ENCODE results near the gene SRSF7.
"Not testable (repeated sequence)": the region's sequence is repeated elsewhere in the genome, so short reads cannot be mapped to it uniquely, and the experiment has no call there.

Gene SRSF7

DNA sequence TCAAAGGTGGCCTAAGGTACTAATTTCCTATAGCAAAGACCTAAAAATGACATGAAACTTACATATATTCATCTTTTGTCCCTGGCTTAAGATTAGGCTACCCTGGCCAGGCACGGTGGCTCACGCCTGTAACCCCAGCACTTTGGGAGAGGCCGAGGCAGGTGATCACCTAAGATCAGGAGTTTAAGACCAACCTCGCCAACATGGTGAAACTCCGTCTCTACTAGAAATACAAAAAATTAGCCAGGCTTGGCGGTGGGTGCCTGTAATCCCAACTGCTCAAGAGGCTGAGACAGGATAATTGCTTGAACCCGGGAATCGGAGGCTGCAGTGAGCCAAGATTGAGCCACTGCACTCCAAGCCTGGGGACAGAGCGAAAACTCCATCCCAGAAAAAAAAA, 5.9 kb downstream of the SRSF7 start:
- Histone ChIP-seq H3K4me1 (ENCODE audit: control insufficient read depth, insufficient read depth, low read length) (0 out of 2 replicates have a peak, but pooled peaks cover 1% of the 10 kb centered on the region), H3K9me3 (ENCODE audit: control insufficient read depth, insufficient read depth, low read length) (no peaks in the 10 kb centered on the region), H3K36me3 (ENCODE audit: control insufficient read depth, insufficient read depth, low read length) (peaks cover 40% of the 10 kb centered on the region; the same call in 1 of the 2 replicates), H3K4me3 (ENCODE audit: low read length) (no peak overlapping the region), H3K27me3 (ENCODE audit: control insufficient read depth, insufficient read depth, low read length) (no peaks in the 10 kb centered on the region), H3K27ac (ENCODE audit: low read length) (no peak overlapping the region)
- WGBS (ENCODE audit: insufficient coverage, insufficient read length): no CpG with 5 or more reads among the region's 9 CpGs
- DNase-seq (ENCODE audit: low read depth, low spot score): no peak

GRCh38 chr2:38744399-38744780, 6.8 kb downstream of the SRSF7 start:
- WGBS (ENCODE audit: insufficient coverage, insufficient read length): no CpG with 5 or more reads among the region's 2 CpGs
- H3K36me3 ChIP-seq (ENCODE audit: control insufficient read depth, insufficient read depth, low read length): peaks cover 40% of the 10 kb centered on the region; the same call in 1 of the 2 replicates
- H3K9me3 ChIP-seq (ENCODE audit: control insufficient read depth, insufficient read depth, low read length): no peaks in the 10 kb centered on the region
- H3K27me3 ChIP-seq (ENCODE audit: control insufficient read depth, insufficient read depth, low read length): no peaks in the 10 kb centered on the region
- no peak overlapping the region for H3K4me3 ChIP-seq (ENCODE audit: low read length)
- H3K27ac ChIP-seq (ENCODE audit: low read length): no peak overlapping the region
- H3K4me1 ChIP-seq (ENCODE audit: control insufficient read depth, insufficient read depth, low read length): 0 out of 2 replicates have a peak, but pooled peaks cover under 1% of the 10 kb centered on the region
- DNase-seq (ENCODE audit: low read depth, low spot score): no peak

- Histone ChIP-seq H3K4me1 (ENCODE audit: control insufficient read depth, insufficient read depth, low read length) (no peaks in the 10 kb centered on the region), H3K27ac (ENCODE audit: low read length) (no peak overlapping the region), H3K36me3 (ENCODE audit: control insufficient read depth, insufficient read depth, low read length) (peaks cover 37% of the 10 kb centered on the region; the same call in 1 of the 2 replicates), H3K4me3 (ENCODE audit: low read length) (no peak overlapping the region), H3K27me3 (ENCODE audit: control insufficient read depth, insufficient read depth, low read length) (no peaks in the 10 kb centered on the region), H3K9me3 (ENCODE audit: control insufficient read depth, insufficient read depth, low read length) (no peaks in the 10 kb centered on the region)
- DNase-seq (ENCODE audit: low read depth, low spot score): no peak
- WGBS (ENCODE audit: insufficient coverage, insufficient read length): 100% methylated on average over 2 of the region's 3 CpGs
Measured at GRCh38 chr2:38743672-38744398, 7.3 kb downstream of the SRSF7 start.

- Histone ChIP-seq H3K27ac (ENCODE audit: low read length) (no peak overlapping the region), H3K36me3 (ENCODE audit: control insufficient read depth, insufficient read depth, low read length) (peaks cover 30% of the 10 kb centered on the region; the same call in 1 of the 2 replicates)
- WGBS (ENCODE audit: insufficient coverage, insufficient read length): no CpG with 5 or more reads among the region's 10 CpGs
Measured at GRCh38 chr2:38742797-38743559, 8.2 kb downstream of the SRSF7 start.

GRCh38 chr2:38740851-38741731, 10.1 kb downstream of the SRSF7 start:
- no peak overlapping the region for H3K4me3 ChIP-seq (ENCODE audit: low read length)
- H3K36me3 ChIP-seq (ENCODE audit: control insufficient read depth, insufficient read depth, low read length): peaks cover 16% of the 10 kb centered on the region; the same call in 1 of the 2 replicates
- no peaks in the 10 kb centered on the region for H3K4me1 ChIP-seq (ENCODE audit: control insufficient read depth, insufficient read depth, low read length)
- no peaks in the 10 kb centered on the region for H3K27me3 ChIP-seq (ENCODE audit: control insufficient read depth, insufficient read depth, low read length)
- whole genome bisulfite sequencing (ENCODE audit: insufficient coverage, insufficient read length): no CpG with 5 or more reads among the region's 11 CpGs
- no peak overlapping the region for H3K27ac ChIP-seq (ENCODE audit: low read length)
- DNase-seq (ENCODE audit: low read depth, low spot score): no peak
- no peaks in the 10 kb centered on the region for H3K9me3 ChIP-seq (ENCODE audit: control insufficient read depth, insufficient read depth, low read length)

More at GRCh38 chr2:38742797-38743559, 8.2 kb downstream of the SRSF7 start:
- Histone ChIP-seq H3K4me3 (ENCODE audit: low read length) (no peak overlapping the region), H3K27me3 (ENCODE audit: control insufficient read depth, insufficient read depth, low read length) (no peaks in the 10 kb centered on the region), H3K9me3 (ENCODE audit: control insufficient read depth, insufficient read depth, low read length) (no peaks in the 10 kb centered on the region), H3K4me1 (ENCODE audit: control insufficient read depth, insufficient read depth, low read length) (no peaks in the 10 kb centered on the region)
- DNase-seq (ENCODE audit: low read depth, low spot score): no peak

GRCh38 chr2:38739524-38739923, 11.6 kb downstream of the SRSF7 start:
- Histone ChIP-seq H3K4me3 (ENCODE audit: low read length) (no peak overlapping the region), H3K27ac (ENCODE audit: low read length) (no peak overlapping the region), H3K9me3 (ENCODE audit: control insufficient read depth, insufficient read depth, low read length) (no peaks in the 10 kb centered on the region), H3K27me3 (ENCODE audit: control insufficient read depth, insufficient read depth, low read length) (no peaks in the 10 kb centered on the region), H3K4me1 (ENCODE audit: control insufficient read depth, insufficient read depth, low read length) (no peaks in the 10 kb centered on the region), H3K36me3 (ENCODE audit: control insufficient read depth, insufficient read depth, low read length) (peaks cover 5% of the 10 kb centered on the region; the same call in 1 of the 2 replicates)
- DNase-seq (ENCODE audit: low read depth, low spot score): no peak
- no CpG with 5 or more reads among the region's 2 CpGs for WGBS (ENCODE audit: insufficient coverage, insufficient read length)

- Histone ChIP-seq H3K4me1 (ENCODE audit: control insufficient read depth, insufficient read depth, low read length) (no peaks in the 10 kb centered on the region), H3K4me3 (ENCODE audit: low read length) (no peak overlapping the region), H3K9me3 (ENCODE audit: control insufficient read depth, insufficient read depth, low read length) (no peaks in the 10 kb centered on the region), H3K27me3 (ENCODE audit: control insufficient read depth, insufficient read depth, low read length) (no peaks in the 10 kb centered on the region), H3K27ac (ENCODE audit: low read length) (no peak overlapping the region), H3K36me3 (ENCODE audit: control insufficient read depth, insufficient read depth, low read length) (peaks cover 3% of the 10 kb centered on the region; the same call in 1 of the 2 replicates)
- WGBS (ENCODE audit: insufficient coverage, insufficient read length): no CpG with 5 or more reads among the region's 3 CpGs
- DNase-seq (ENCODE audit: low read depth, low spot score): no peak
Measured at GRCh38 chr2:38737925-38738324, 13.2 kb downstream of the SRSF7 start.

- not testable (repeated sequence) for H3K27me3 ChIP-seq (ENCODE audit: control insufficient read depth, insufficient read depth, low read length)
- no CpG with 5 or more reads among the region's 11 CpGs for WGBS (ENCODE audit: insufficient coverage, insufficient read length)
Measured at GRCh38 chr2:38737000-38737698, 14.0 kb downstream of the SRSF7 start.

DNA sequence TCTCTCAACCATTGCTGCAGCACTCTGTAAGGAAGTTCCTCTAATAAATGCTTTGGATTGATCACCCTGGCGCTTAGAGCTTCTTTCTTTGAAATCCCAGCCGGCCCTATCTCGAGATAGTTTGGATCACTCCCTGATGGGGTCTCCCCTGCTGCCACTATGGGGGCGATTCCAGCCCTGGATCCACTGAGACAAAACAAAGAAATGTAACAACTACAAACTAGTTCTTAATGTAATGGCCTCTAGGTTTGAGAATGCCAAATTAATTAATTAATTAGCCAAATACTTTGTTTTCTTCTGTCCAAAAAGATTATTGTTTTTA, 15.2 kb downstream of the SRSF7 start:
- Histone ChIP-seq H3K4me1 (ENCODE audit: control insufficient read depth, insufficient read depth, low read length) (no peaks in the 10 kb centered on the region), H3K36me3 (ENCODE audit: control insufficient read depth, insufficient read depth, low read length) (peaks cover 3% of the 10 kb centered on the region; the same call in 1 of the 2 replicates), H3K4me3 (ENCODE audit: low read length) (no peak overlapping the region), H3K27me3 (ENCODE audit: control insufficient read depth, insufficient read depth, low read length) (no peaks in the 10 kb centered on the region), H3K9me3 (ENCODE audit: control insufficient read depth, insufficient read depth, low read length) (no peaks in the 10 kb centered on the region), H3K27ac (ENCODE audit: low read length) (no peak overlapping the region)
- no CpG with 5 or more reads among the region's 4 CpGs for WGBS (ENCODE audit: insufficient coverage, insufficient read length)
- DNase-seq (ENCODE audit: low read depth, low spot score): no peak

More at GRCh38 chr2:38737000-38737698, 14.0 kb downstream of the SRSF7 start:
- H3K9me3 ChIP-seq (ENCODE audit: control insufficient read depth, insufficient read depth, low read length); H3K27ac ChIP-seq (ENCODE audit: low read length); H3K36me3 ChIP-seq (ENCODE audit: control insufficient read depth, insufficient read depth, low read length); H3K4me3 ChIP-seq (ENCODE audit: low read length); DNase-seq (ENCODE audit: low read depth, low spot score); H3K4me1 ChIP-seq (ENCODE audit: control insufficient read depth, insufficient read depth, low read length): not testable (repeated sequence)
